MCF 10A (cell line): ENCODE measurements around the gene PLD1. TPM values are rescaled to one million over a fixed set of nuclear protein-coding genes. Genes with fewer than 3 reads are reported as not detected.

Experiments used
- BruUV-seq: library from RNA; stranded (reverse); fragments of 400-500 nt; replicated peaks from 2 replicates; lab custom pipeline; 2021; lab: Mats Ljungman, UMichigan
- CTCF ChIA-PET: fragments of 300-600 bp; sonication (Branson Sonifier 250); formaldehyde crosslinking; extraction: SDS; loops from one replicate; lab custom pipeline; 2021; ENCODE audit warnings: antibody characterized with exemption, inconsistent platforms; lab: Yijun Ruan, JAX
- POLR2A ChIA-PET: fragments of 300-600, 350-650 bp; sonication (Branson Sonifier 250); formaldehyde crosslinking; extraction: SDS; loops from one replicate; lab custom pipeline; 2020; ENCODE audit warnings: antibody characterized with exemption, inconsistent platforms; lab: Yijun Ruan, JAX
- DNase-seq: peaks from one replicate; pipeline ENCODE4 v3.0.0-alpha.2; 2018; ENCODE audit not compliant: unreplicated experiment
- H3K27ac Mint-ChIP-seq: one replicate; pipeline ENCODE4 v1.8.0; 2022; ENCODE audit warnings: mild to moderate bottlenecking, low read depth, mixed read lengths; ENCODE audit not compliant: unreplicated experiment
- H3K27me3 Mint-ChIP-seq: one replicate; pipeline ENCODE4 v1.8.0; 2022; ENCODE audit warnings: mixed read lengths; ENCODE audit not compliant: insufficient read depth, unreplicated experiment
- H3K36me3 Mint-ChIP-seq: one replicate; pipeline ENCODE4 v1.8.0; 2022; ENCODE audit warnings: mild to moderate bottlenecking, moderate library complexity, mixed read lengths; ENCODE audit not compliant: insufficient read depth, unreplicated experiment
- H3K4me1 Mint-ChIP-seq: one replicate; pipeline ENCODE4 v1.8.0; 2022; ENCODE audit warnings: mixed read lengths; ENCODE audit not compliant: insufficient read depth, unreplicated experiment
- H3K4me3 Mint-ChIP-seq: one replicate; pipeline ENCODE4 v1.8.0; 2022; ENCODE audit warnings: mild to moderate bottlenecking, moderate library complexity, mixed read lengths; ENCODE audit not compliant: unreplicated experiment
- H3K9me3 Mint-ChIP-seq: one replicate; pipeline ENCODE4 v1.8.0; 2022; ENCODE audit warnings: mixed read lengths; ENCODE audit not compliant: unreplicated experiment
- intact Hi-C: fragments of 100-400 bp; cut with micrococcal nuclease; formaldehyde crosslinking; loops from 2 replicates; pipeline ENCODE4 v1.14.1; 2022
- total RNA-seq: library from RNA; stranded (reverse); gene quantifications from 2 replicates; pipeline ENCODE4 v1.2.3, GENCODE V29; 2022
- TF ChIP-seq, protein P1 (sequence below): fragments of 200-600 bp; IDR thresholded peaks from one replicate; pipeline ENCODE4 v1.8.0; 2022; ENCODE audit warnings: antibody characterized with exemption, mild to moderate bottlenecking; ENCODE audit not compliant: unreplicated experiment

PLD1 gene
- total RNA-seq, 1 experiment from 2014 or later, result 8.0 TPM

GRCh38 chr3:171646357-171647133 lies 163.7 kb downstream of the PLD1 start:
- Mint-ChIP-seq H3K4me3 (no peak overlapping the region), H3K4me1 (no peaks in the 10 kb centered on the region), H3K36me3 (peaks cover 9% of the 10 kb centered on the region), H3K27me3 (no peaks in the 10 kb centered on the region), H3K9me3 (no peaks in the 10 kb centered on the region), H3K27ac (no peak overlapping the region)
- intact Hi-C loops, result loop anchor here (1.0 to 5.0 kb wide), 5 partner anchors 126 to 830 kb away; partner anchors contain the start of gene FNDC3B
- ChIA-PET POLR2A (interaction anchor here (0.7 to 2.2 kb wide), 6 partner anchors 8 to 393 kb away, joined by 3 to 12 read pairs (median 5); partner anchors contain the start of genes FNDC3B and PLD1), CTCF (interaction anchor here (0.6 to 4.7 kb wide), 35 partner anchors 10 to 1020 kb away, joined by 3 to 130 read pairs (median 3); no protein-coding TSS in a partner anchor)
- TF ChIP-seq, protein P1, sequence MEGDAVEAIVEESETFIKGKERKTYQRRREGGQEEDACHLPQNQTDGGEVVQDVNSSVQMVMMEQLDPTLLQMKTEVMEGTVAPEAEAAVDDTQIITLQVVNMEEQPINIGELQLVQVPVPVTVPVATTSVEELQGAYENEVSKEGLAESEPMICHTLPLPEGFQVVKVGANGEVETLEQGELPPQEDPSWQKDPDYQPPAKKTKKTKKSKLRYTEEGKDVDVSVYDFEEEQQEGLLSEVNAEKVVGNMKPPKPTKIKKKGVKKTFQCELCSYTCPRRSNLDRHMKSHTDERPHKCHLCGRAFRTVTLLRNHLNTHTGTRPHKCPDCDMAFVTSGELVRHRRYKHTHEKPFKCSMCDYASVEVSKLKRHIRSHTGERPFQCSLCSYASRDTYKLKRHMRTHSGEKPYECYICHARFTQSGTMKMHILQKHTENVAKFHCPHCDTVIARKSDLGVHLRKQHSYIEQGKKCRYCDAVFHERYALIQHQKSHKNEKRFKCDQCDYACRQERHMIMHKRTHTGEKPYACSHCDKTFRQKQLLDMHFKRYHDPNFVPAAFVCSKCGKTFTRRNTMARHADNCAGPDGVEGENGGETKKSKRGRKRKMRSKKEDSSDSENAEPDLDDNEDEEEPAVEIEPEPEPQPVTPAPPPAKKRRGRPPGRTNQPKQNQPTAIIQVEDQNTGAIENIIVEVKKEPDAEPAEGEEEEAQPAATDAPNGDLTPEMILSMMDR, result peak; percentile 73
- no TSS peak for BruUV-seq
- DNase-seq, result peak; percentile 55

GRCh38 chr3:171644681-171645080 lies 165.6 kb downstream of the PLD1 start:
- Mint-ChIP-seq H3K9me3 (no peaks in the 10 kb centered on the region), H3K27me3 (no peaks in the 10 kb centered on the region), H3K4me3 (no peak overlapping the region), H3K27ac (no peak overlapping the region), H3K36me3 (peaks cover 11% of the 10 kb centered on the region), H3K4me1 (peaks cover 10% of the 10 kb centered on the region)
- intact Hi-C loops, result loop anchor here (5.0 kb wide), 1 partner anchor 393 kb away; the partner anchor contains the start of gene FNDC3B
- no TSS peak for BruUV-seq
- TF ChIP-seq, protein P1, result no peak
- POLR2A ChIA-PET, result interaction anchor here (1.5 to 2.8 kb wide), 2 partner anchors 127 to 144 kb away, joined by 3 to 12 read pairs; no protein-coding TSS in a partner anchor
- no peak for DNase-seq
- CTCF ChIA-PET, result interaction anchor here (0.7 to 4.7 kb wide), 8 partner anchors 13 to 189 kb away, joined by 3 to 130 read pairs (median 6); no protein-coding TSS in a partner anchor

GRCh38 chr3:171643681-171644080 lies 166.6 kb downstream of the PLD1 start:
- POLR2A ChIA-PET, result interaction anchor here (0.6 to 2.8 kb wide), 4 partner anchors 128 to 186 kb away, joined by 3 to 12 read pairs (median 4); no protein-coding TSS in a partner anchor
- intact Hi-C loops, result no loop called here
- no TSS peak for BruUV-seq
- Mint-ChIP-seq H3K4me1 (peaks cover 11% of the 10 kb centered on the region), H3K4me3 (no peak overlapping the region), H3K36me3 (peaks cover 14% of the 10 kb centered on the region), H3K27me3 (no peaks in the 10 kb centered on the region), H3K27ac (no peak overlapping the region), H3K9me3 (no peaks in the 10 kb centered on the region)
- CTCF ChIA-PET, result interaction anchor here (0.5 to 4.7 kb wide), 6 partner anchors 25 to 190 kb away, joined by 3 to 130 read pairs (median 29); no protein-coding TSS in a partner anchor
- no peak for DNase-seq
- TF ChIP-seq, protein P1, result no peak

DNA sequence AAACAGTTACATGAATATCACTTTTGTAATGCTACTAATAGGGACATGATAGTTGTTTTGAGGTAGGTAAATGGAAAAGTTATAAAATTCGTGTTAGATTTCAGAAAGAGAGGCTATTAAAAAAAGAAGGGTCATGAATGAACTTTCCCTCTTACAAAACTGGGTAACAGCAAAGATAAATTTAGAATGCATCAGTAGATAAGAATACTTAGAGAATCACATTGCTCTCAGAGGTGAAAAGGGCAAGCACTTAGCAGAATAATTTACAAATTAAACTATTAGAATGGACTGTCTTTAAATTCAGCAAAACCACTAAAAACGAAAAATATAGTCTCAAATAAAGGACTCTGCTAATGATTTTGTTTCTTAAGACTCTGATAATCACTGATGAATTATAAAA lies 167.2 kb downstream of the PLD1 start:
- ChIA-PET POLR2A (interaction anchor here (0.6 to 2.8 kb wide), 2 partner anchors 129 to 155 kb away, joined by 4 to 12 read pairs; no protein-coding TSS in a partner anchor), CTCF (interaction anchor here (0.5 to 4.7 kb wide), 6 partner anchors 26 to 191 kb away, joined by 3 to 130 read pairs (median 29); no protein-coding TSS in a partner anchor)
- H3K27ac Mint-ChIP-seq, result no peak overlapping the region
- no TSS peak for BruUV-seq
- peaks cover 19% of the 10 kb centered on the region for H3K36me3 Mint-ChIP-seq
- no peak for DNase-seq
- no peaks in the 10 kb centered on the region for H3K27me3 Mint-ChIP-seq
- no peaks in the 10 kb centered on the region for H3K9me3 Mint-ChIP-seq
- no peak overlapping the region for H3K4me3 Mint-ChIP-seq
- TF ChIP-seq, protein P1, result no peak
- H3K4me1 Mint-ChIP-seq, result peaks cover 11% of the 10 kb centered on the region
- intact Hi-C loops, result no loop called here
